NT2/D1 (cell line): ENCODE data around the gene DDX1.
A peak's percentile ranks its signal among the peaks of the same experiment; 100 is the strongest.
"Not testable (repeated sequence)": the region's sequence is repeated elsewhere in the genome, so short reads cannot be mapped to it uniquely, and the experiment has no call there.

Experiments
- DNase-seq: peaks from one replicate; pipeline ENCODE4 v3.0.0-alpha.2; 2011; ENCODE audit warnings: low read depth, low spot score
- H3K27me3 ChIP-seq: 2 replicates; pipeline ENCODE4 v1.6.0; 2011; ENCODE audit warnings: mild to moderate bottlenecking; ENCODE audit not compliant: insufficient read length, insufficient read depth
- H3K36me3 ChIP-seq: 2 replicates; pipeline ENCODE4 v1.6.1; 2011; ENCODE audit warnings: mild to moderate bottlenecking, low read length, mixed read lengths; ENCODE audit not compliant: insufficient read depth, insufficient read length
- H3K4me1 ChIP-seq: 2 replicates; pipeline ENCODE4 v1.5.1; 2011; ENCODE audit not compliant: insufficient read depth, insufficient read length
- H3K4me3 ChIP-seq: 2 replicates; pipeline ENCODE4 v1.5.1; 2011; ENCODE audit warnings: low read depth; ENCODE audit not compliant: insufficient read length
- H3K9ac ChIP-seq: 2 replicates; pipeline ENCODE4 v1.6.0; 2011; ENCODE audit warnings: low read depth; ENCODE audit not compliant: insufficient read length
- H3K9me3 ChIP-seq: 2 replicates; pipeline ENCODE4 v1.5.1; 2011; ENCODE audit warnings: mild to moderate bottlenecking, low read length; ENCODE audit not compliant: insufficient read depth
- SUZ12 ChIP-seq: IDR thresholded peaks from 2 replicates; pipeline ENCODE4 v1.6.1; 2011; ENCODE audit not compliant: insufficient read length, insufficient read depth; ENCODE audit errors: extremely low read depth
- YY1 ChIP-seq: IDR thresholded peaks from 2 replicates; pipeline ENCODE4 v1.6.1; 2011; ENCODE audit not compliant: insufficient read length, insufficient read depth
- ZNF274 ChIP-seq: IDR thresholded peaks from 2 replicates; pipeline ENCODE4 v1.6.1; 2011; ENCODE audit warnings: mild to moderate bottlenecking, low read depth, low read length

The DDX1 gene

DNA sequence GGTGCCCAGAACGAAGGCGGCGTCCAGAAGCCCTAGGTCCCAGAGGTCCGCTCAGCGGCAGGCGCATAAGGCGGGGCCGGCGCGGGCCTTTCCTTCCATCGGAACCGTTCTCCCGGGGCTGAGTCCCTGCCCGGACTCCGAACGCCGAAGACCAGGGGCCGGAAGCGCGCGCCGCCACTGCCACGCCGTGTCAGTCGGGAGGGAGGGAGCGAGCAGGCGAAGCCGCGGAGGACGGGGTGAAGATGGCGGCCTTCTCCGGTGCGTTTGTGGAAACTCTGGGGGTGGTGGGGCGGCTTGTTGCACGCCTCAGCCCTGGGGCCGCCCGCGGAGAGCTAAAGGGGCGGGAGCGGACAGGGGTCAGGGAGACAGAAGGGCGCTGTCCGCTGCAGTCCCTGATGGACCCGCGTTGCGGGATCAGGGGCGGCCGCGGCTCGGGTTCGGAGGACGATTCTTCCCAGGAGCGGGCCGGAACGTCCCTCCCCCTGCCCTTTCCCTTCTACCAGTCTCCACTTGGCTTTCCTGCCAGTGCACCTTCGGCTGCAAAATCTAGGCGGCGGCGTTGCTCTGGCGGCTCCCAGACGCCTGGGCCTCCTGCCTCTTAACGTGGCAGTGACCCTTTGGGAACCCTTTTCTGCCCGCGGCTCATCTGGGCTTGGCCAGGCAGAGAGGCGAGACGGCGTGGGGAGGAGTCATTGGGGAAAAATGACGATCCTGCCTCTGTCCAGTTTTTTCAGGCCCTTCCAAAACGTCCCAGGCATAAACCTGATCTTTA is at the start of gene DDX1:
Gene DDX1 (plus strand): TSS at position 177 of the 772 bp plus-strand sequence. CDS start 66 bp downstream, at position 243.
- peak within 1 kb of the TSS; percentile 86 for H3K4me3 ChIP-seq
- no peaks in the 10 kb centered on the region for H3K9me3 ChIP-seq
- no peaks in the 10 kb centered on the region for H3K27me3 ChIP-seq
- H3K36me3 ChIP-seq = peaks cover 31% of the 10 kb centered on the region
- H3K9ac ChIP-seq = peak within 1 kb of the TSS; percentile 93
- DNase-seq = peak; percentile 83
- TF ChIP-seq YY1 = peak; percentile 53
- TF ChIP-seq ZNF274 = no peak
- no peaks in the 10 kb centered on the region for H3K4me1 ChIP-seq

DNA sequence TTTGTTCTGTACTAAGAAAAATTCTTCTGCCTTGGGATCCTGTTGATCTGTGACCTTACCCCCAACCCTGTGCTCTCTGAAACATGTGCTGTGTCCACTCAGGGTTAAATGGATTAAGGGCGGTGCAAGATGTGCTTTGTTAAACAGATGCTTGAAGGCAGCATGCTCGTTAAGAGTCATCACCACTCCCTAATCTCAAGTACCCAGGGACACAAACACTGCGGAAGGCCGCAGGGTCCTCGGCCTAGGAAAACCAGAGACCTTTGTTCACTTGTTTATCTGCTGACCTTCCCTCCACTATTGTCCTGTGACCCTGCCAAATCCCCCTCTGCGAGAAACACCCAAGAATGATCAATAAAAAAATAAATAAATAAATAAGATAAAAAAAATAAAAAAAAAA is 49.4 kb upstream of the DDX1 start:
- H3K36me3 ChIP-seq, H3K4me3 ChIP-seq, H3K27me3 ChIP-seq, DNase-seq, H3K4me1 ChIP-seq, H3K9ac ChIP-seq, H3K9me3 ChIP-seq: not testable (repeated sequence)

DNA sequence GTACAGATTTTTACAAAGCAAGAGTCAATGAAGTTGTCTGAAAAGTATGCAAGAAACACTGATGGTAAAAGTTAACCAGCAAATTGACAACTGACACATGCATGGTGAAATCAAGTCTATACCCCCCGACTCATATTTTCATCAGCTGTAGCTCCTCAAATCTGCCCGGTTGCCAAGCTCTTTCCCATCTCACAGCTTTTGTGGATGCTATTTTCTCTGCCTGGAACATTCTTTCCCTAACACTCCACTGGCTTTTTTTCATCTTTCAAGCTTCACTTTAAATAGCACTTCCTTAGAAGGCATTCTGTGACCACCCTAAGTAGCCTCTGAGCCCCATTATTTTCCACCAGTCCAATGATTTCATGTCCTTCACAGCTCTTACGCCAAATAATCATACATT is 48.6 kb upstream of the DDX1 start:
- Histone ChIP-seq H3K27me3 (no peaks in the 10 kb centered on the region), H3K9me3 (no peaks in the 10 kb centered on the region), H3K9ac (no peak overlapping the region), H3K36me3 (peaks cover 3% of the 10 kb centered on the region), H3K4me3 (no peak overlapping the region), H3K4me1 (no peaks in the 10 kb centered on the region)
- TF ChIP-seq SUZ12 = no peak
- no peak for TF ChIP-seq YY1
- TF ChIP-seq ZNF274 = no peak
- no peak for DNase-seq

DNA sequence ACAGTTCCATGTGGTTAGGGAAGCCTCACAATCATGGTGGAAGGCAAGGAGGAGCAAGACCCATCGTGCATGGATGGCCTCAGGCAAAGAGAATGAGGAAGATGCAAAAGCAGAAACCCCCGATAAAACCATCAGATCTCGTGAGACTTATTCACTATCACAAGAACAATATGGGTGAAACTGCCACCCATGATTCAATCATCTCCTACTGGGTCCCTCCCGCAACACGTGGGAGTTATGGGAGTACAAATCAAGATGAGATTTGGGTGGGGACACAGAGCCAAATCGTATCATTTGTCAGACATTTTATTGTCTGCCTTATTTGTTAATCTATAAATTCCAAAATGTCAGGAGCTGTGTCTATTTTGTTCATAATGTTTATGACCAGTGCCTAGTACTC is 48.1 kb upstream of the DDX1 start:
- Histone ChIP-seq H3K27me3 (no peaks in the 10 kb centered on the region), H3K36me3 (peaks cover 3% of the 10 kb centered on the region), H3K9ac (no peak overlapping the region), H3K9me3 (no peaks in the 10 kb centered on the region), H3K4me1 (no peaks in the 10 kb centered on the region), H3K4me3 (no peak overlapping the region)
- no peak for DNase-seq
- TF ChIP-seq ZNF274 (no peak), SUZ12 (no peak), YY1 (no peak)

DNA sequence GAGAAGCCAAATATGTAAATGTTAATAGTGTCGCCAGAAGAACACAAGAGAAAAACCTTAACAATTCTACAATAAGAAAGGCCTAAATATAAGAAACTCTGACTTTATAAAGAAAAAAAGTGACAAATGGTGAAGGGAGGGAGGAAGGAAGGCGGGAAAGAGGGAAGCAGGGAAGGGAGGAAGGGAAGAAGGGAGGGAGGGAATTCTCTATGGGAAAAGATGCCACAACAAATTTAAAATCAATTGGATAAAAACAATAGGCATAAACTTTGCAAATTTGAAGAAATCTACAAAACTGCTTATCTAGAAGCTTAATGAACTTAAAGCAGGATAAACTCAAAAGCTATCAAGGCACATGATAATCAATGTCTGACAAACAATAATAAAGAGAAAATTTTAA is 47.4 kb upstream of the DDX1 start:
- TF ChIP-seq YY1 = no peak
- no peak for TF ChIP-seq SUZ12
- TF ChIP-seq ZNF274 = no peak
- no peak for DNase-seq
- Histone ChIP-seq H3K9me3 (no peaks in the 10 kb centered on the region), H3K36me3 (peaks cover 3% of the 10 kb centered on the region), H3K4me3 (no peak overlapping the region), H3K9ac (no peak overlapping the region), H3K4me1 (no peaks in the 10 kb centered on the region), H3K27me3 (no peaks in the 10 kb centered on the region)

DNA sequence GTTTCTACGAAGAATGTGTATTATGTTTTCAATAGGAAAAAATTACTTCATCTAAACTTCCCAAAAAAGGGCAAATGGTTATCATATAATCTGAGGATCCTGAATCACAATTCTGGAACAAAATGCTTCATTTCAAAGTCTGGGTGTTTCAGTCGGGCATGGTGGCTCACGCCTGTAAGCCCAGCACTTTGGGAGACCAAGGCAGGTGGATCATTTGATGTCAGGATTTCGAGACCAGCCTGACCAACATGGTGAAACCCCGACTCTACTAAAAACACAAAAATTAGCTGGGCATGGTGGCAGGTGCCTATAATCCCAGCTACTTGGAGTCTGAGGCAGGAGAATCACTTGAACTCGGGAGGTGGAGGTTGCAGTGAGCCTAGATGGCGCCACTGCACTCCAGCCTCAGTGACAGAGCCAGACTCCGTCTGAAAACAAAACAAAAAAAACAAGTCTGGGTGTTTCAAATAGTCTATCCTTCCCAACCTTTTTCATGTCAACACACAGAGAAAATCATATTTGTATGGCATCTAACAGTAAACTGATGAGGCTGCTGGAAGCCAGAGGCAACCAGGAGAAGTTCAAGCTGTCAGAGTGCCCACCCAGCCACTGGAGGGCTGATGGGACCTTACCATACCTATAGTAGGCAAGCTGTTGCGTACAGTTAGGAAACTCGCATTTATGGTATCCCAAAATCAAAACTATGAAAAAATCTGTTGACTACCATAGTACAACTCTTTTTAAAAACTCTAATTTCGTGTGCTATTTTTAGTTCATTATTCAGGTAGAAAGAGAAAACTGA is 45.2 kb upstream of the DDX1 start:
- Histone ChIP-seq H3K4me1 (no peaks in the 10 kb centered on the region), H3K36me3 (peaks cover 3% of the 10 kb centered on the region)

DNA sequence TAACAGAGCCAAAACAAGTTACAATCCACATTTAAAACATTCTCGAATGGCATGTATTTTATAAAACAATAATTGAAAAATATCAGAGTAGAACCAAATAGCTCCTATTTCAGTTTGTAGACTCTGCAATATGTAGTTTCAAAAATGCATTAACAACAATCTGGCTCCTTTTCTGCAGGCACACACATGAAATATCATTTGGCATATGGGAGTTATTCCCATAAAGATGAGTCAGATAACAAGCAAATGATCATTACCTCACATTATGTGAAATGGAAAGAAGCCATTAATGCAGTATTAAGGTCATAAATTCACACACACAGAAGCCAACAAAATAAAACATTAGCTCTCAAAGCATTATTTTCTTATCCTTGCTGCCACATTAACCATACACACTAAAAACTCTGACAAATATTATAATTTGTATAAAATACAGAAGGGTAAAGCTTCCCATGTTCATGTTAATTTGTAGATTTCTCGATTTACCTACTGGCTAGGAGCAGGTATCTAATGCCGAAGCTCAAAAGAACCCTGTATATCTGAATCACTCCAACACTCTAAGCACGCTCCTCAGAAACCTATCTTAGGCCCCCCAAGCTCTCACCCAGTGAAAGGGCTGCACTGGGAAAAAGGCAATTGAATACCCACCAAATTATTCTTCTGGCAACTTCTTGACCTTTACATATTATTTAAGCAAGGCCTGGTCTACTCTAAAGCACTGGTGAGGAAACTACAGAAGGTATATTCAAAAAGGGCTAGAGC is 44.4 kb upstream of the DDX1 start:
- Histone ChIP-seq H3K9me3 (no peaks in the 10 kb centered on the region), H3K4me3 (no peak overlapping the region), H3K9ac (no peak overlapping the region), H3K27me3 (no peaks in the 10 kb centered on the region), H3K4me1 (no peaks in the 10 kb centered on the region), H3K36me3 (peaks cover 3% of the 10 kb centered on the region)
- no peak for TF ChIP-seq SUZ12
- TF ChIP-seq ZNF274 = no peak
- TF ChIP-seq YY1 = no peak
- no peak for DNase-seq

More for the DNA sequence above, 45.2 kb upstream of the DDX1 start:
- H3K4me3 ChIP-seq = no peak overlapping the region
- H3K27me3 ChIP-seq = no peaks in the 10 kb centered on the region
- DNase-seq = no peak
- no peak overlapping the region for H3K9ac ChIP-seq
- TF ChIP-seq SUZ12 (no peak), YY1 (no peak), ZNF274 (no peak)
- H3K9me3 ChIP-seq = no peaks in the 10 kb centered on the region
